ENCODE data around the gene MDFIC2. TPM values are rescaled to one million over a fixed set of nuclear protein-coding genes. Genes with fewer than 3 reads are reported as not detected.

The MDFIC2 gene
- total and polyA plus RNA-seq, 3 experiments from 2014 or later: not detected

DNA sequence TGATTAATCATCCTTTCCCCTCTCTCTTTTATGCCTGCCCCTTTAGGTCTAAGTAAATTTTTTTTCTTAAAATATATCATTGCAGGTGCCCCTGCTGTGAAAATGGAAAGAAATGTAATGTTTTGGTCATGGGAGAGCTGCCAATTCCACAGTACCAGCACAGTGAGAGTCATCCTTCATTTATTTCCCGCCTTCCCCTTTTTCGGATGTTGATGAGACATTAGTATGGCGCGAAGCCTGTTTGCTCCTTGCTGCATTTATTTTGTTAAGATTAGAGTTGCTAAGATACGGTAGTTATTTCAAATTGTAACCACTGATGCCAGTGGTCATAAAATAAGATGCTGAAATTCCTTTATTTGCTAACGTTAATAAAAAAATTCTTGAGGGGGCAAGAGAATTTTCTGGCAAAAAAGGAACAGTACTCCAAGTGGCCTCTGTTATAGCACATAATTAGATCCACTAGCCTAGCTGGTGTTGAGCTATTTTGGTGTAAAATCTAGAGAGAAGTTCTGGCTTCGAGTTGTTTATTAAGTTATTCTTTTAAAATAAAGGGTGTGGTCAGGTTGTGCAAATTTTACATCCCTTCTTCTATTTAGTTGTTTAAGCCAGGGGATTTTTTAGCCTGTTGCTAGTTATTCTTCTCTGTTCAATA, 62.8 kb downstream of the MDFIC2 start:
- Histone ChIP-seq H3K27ac (ENCODE audit: low read depth, low read length) (no peak overlapping the region), H3K27me3 (ENCODE audit: insufficient read depth, low read length, poor library complexity, severe bottlenecking) (no peaks in the 10 kb centered on the region), H3K4me1 (ENCODE audit: insufficient read depth, low read length) (no peaks in the 10 kb centered on the region), H3K4me3 (ENCODE audit: low read length) (no peak overlapping the region), H3K36me3 (ENCODE audit: insufficient read depth, low read length) (no peaks in the 10 kb centered on the region), H3K9me3 (ENCODE audit: low read length) (no peaks in the 10 kb centered on the region)
- no peaks in the 10 kb centered on the region for H3K36me3 Mint-ChIP-seq
- DNase-seq: no peak
- peaks cover 0 to 16% (median 6%) of the 10 kb centered on the region in 5 donors for H3K9me3 Mint-ChIP-seq
- H3K4me1 Mint-ChIP-seq: no peaks in the 10 kb centered on the region
- H3K4me3 Mint-ChIP-seq: no peak overlapping the region
- POLR2A ChIA-PET: no interaction called here
- CTCF ChIA-PET: no interaction called here
- H3K27ac Mint-ChIP-seq: no peak overlapping the region
- no peaks in the 10 kb centered on the region for H3K27me3 Mint-ChIP-seq

GRCh38 chr3:70248856-70249255, 63.6 kb downstream of the MDFIC2 start:
- Histone ChIP-seq H3K27me3 (ENCODE audit: insufficient read depth, low read length, poor library complexity, severe bottlenecking) (no peaks in the 10 kb centered on the region), H3K4me3 (ENCODE audit: low read length) (no peak overlapping the region), H3K36me3 (ENCODE audit: insufficient read depth, low read length) (no peaks in the 10 kb centered on the region), H3K27ac (ENCODE audit: low read depth, low read length) (no peak overlapping the region), H3K4me1 (ENCODE audit: insufficient read depth, low read length) (no peaks in the 10 kb centered on the region), H3K9me3 (ENCODE audit: low read length) (no peaks in the 10 kb centered on the region)
- no peak overlapping the region for H3K27ac Mint-ChIP-seq
- DNase-seq: no peak
- peaks cover 0 to 19% (median 6%) of the 10 kb centered on the region in 5 donors for H3K9me3 Mint-ChIP-seq
- H3K4me3 Mint-ChIP-seq: no peak overlapping the region
- ChIA-PET CTCF (no interaction called here), POLR2A (no interaction called here)
- no peaks in the 10 kb centered on the region for H3K27me3 Mint-ChIP-seq
- H3K4me1 Mint-ChIP-seq: no peaks in the 10 kb centered on the region
- no peaks in the 10 kb centered on the region for H3K36me3 Mint-ChIP-seq

- Mint-ChIP-seq H3K27me3 (peaks cover 0 to 2% of the 10 kb centered on the region in 2 donors), H3K4me3 (no peak overlapping the region), H3K36me3 (no peaks in the 10 kb centered on the region), H3K9me3 (peaks cover 0 to 23% (median 6%) of the 10 kb centered on the region in 5 donors), H3K4me1 (no peaks in the 10 kb centered on the region), H3K27ac (no peak overlapping the region)
- Histone ChIP-seq H3K9me3 (ENCODE audit: low read length) (no peaks in the 10 kb centered on the region), H3K27ac (ENCODE audit: low read depth, low read length) (no peak overlapping the region), H3K4me1 (ENCODE audit: insufficient read depth, low read length) (no peaks in the 10 kb centered on the region), H3K4me3 (ENCODE audit: low read length) (no peak overlapping the region), H3K27me3 (ENCODE audit: insufficient read depth, low read length, poor library complexity, severe bottlenecking) (no peaks in the 10 kb centered on the region), H3K36me3 (ENCODE audit: insufficient read depth, low read length) (no peaks in the 10 kb centered on the region)
- POLR2A ChIA-PET: no interaction called here
- DNase-seq: no peak
- CTCF ChIA-PET: no interaction called here
Measured at GRCh38 chr3:70247955-70248354, 64.5 kb downstream of the MDFIC2 start.

DNA sequence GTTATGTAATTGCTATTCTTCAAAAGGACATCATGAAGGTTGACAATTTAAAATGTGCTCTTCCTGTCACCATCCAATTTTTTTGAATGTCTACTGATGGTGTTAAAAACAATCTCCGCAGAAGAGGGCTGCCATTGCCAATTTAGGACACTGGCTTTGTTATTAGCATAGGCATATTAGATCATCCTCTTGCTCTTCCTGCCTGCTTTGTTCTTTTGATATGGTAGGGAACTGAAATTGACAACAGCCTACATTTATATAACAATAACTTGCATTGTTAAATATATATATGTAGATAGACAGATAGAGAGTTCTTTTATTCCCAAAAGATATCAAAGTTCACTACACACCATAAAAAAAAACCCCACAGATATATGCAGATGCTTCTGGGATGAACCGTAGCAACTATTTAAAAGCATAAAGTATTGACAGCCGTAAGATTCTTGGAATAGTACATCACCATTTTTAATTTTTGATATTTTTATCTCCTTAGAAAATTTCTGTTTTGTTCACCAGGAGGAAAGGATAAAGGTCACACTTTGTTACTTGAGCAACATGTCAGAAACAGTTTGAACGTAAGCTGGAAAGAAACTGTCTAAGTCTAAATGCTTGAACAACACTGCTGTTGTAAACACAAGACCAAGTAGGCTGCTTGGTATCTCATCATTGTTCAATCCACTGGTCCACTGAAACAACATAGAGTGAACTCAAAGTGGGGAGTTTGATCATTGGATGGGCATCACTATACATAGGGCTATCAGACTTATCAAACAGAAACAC, 66.5 kb downstream of the MDFIC2 start:
- DNase-seq: no peak
- Histone ChIP-seq H3K9me3 (ENCODE audit: low read length) (no peaks in the 10 kb centered on the region), H3K27me3 (ENCODE audit: insufficient read depth, low read length, poor library complexity, severe bottlenecking) (no peaks in the 10 kb centered on the region), H3K27ac (ENCODE audit: low read depth, low read length) (no peak overlapping the region), H3K4me1 (ENCODE audit: insufficient read depth, low read length) (no peaks in the 10 kb centered on the region), H3K4me3 (ENCODE audit: low read length) (no peak overlapping the region), H3K36me3 (ENCODE audit: insufficient read depth, low read length) (no peaks in the 10 kb centered on the region)
- Mint-ChIP-seq H3K27me3 (peaks cover 0 to 2% of the 10 kb centered on the region in 2 donors), H3K4me3 (no peak overlapping the region), H3K9me3 (peaks cover 0 to 23% (median 4%) of the 10 kb centered on the region in 5 donors), H3K36me3 (no peaks in the 10 kb centered on the region), H3K4me1 (no peaks in the 10 kb centered on the region), H3K27ac (no peak overlapping the region)
- POLR2A ChIA-PET: no interaction called here
- CTCF ChIA-PET: no interaction called here

- no peak overlapping the region for H3K27ac ChIP-seq (ENCODE audit: low read depth, low read length)
- H3K4me3 ChIP-seq (ENCODE audit: low read length): no peak overlapping the region
- H3K27me3 ChIP-seq (ENCODE audit: insufficient read depth, low read length, poor library complexity, severe bottlenecking): no peaks in the 10 kb centered on the region
- ChIA-PET CTCF (no interaction called here), POLR2A (no interaction called here)
- no peaks in the 10 kb centered on the region for H3K36me3 ChIP-seq (ENCODE audit: insufficient read depth, low read length)
- Mint-ChIP-seq H3K9me3 (peaks cover 0 to 28% (median 2%) of the 10 kb centered on the region in 5 donors), H3K27ac (no peak overlapping the region), H3K4me3 (no peak overlapping the region), H3K4me1 (no peaks in the 10 kb centered on the region), H3K27me3 (peaks cover 0 to 2% of the 10 kb centered on the region in 2 donors), H3K36me3 (no peaks in the 10 kb centered on the region)
- no peaks in the 10 kb centered on the region for H3K4me1 ChIP-seq (ENCODE audit: insufficient read depth, low read length)
- DNase-seq: no peak
- H3K9me3 ChIP-seq (ENCODE audit: low read length): no peaks in the 10 kb centered on the region
Measured at GRCh38 chr3:70244422-70244821, 68.0 kb downstream of the MDFIC2 start.

DNA sequence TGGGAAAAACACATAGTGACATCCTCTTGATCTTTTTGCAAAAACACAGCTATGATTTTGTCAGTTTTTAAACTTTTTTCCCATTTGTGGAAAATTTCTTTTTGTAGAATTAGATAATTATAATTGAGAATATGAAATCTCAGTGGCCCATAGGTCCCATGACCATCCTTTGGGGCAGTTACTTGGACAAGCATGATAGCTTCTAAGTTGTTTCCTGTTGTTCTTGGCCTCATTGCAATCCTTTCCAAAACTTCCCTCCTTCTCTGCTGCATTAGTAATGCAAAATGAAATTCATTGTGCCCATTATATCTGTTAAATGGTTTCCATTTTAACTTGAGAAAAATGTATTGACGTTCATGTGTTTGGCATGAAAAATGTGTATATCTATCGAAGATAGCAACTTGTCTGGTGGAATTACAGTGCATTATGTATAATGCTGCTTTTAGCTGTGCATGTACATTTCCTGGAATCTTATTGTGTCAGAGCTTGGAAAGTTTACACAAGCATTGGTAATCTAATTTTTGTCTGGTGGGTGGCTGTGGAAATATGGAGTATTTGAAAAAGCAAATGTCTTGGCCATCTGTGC, 70.0 kb downstream of the MDFIC2 start:
- H3K36me3 ChIP-seq (ENCODE audit: insufficient read depth, low read length): no peaks in the 10 kb centered on the region
- DNase-seq: no peak

DNA sequence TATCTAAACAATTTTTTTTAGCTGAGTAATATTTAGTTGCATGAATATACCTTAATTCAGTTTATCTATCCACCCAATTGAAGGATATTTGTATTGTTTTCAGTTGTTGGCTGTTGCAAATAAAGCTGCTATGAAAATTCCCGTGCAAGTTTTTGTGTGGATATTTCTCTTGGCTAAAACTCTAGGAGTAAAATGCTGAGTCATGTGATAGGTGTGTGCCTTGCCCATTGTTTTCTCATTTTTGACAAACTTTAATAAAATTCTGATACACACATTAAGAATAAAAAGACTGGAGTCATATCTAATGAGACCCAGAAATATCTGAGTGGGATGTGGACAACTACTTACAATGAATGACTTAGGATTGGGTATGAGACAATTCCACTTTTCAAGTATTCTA, 78.6 kb downstream of the MDFIC2 start:
- ChIA-PET CTCF (no interaction called here), POLR2A (no interaction called here)
- Mint-ChIP-seq H3K27ac (no peak overlapping the region), H3K9me3 (peaks cover 0 to 5% (median 0%) of the 10 kb centered on the region in 5 donors), H3K4me3 (no peak overlapping the region), H3K36me3 (no peaks in the 10 kb centered on the region), H3K4me1 (no peaks in the 10 kb centered on the region), H3K27me3 (no peaks in the 10 kb centered on the region)
- Histone ChIP-seq H3K4me1 (ENCODE audit: insufficient read depth, low read length) (no peaks in the 10 kb centered on the region), H3K27me3 (ENCODE audit: insufficient read depth, low read length, poor library complexity, severe bottlenecking) (no peaks in the 10 kb centered on the region), H3K4me3 (ENCODE audit: low read length) (no peak overlapping the region), H3K27ac (ENCODE audit: low read depth, low read length) (no peak overlapping the region), H3K9me3 (ENCODE audit: low read length) (no peaks in the 10 kb centered on the region), H3K36me3 (ENCODE audit: insufficient read depth, low read length) (no peaks in the 10 kb centered on the region)
- no peak for DNase-seq

More for the DNA sequence above, 70.0 kb downstream of the MDFIC2 start:
- H3K4me1 ChIP-seq (ENCODE audit: insufficient read depth, low read length): no peaks in the 10 kb centered on the region
- no peaks in the 10 kb centered on the region for H3K27me3 ChIP-seq (ENCODE audit: insufficient read depth, low read length, poor library complexity, severe bottlenecking)
- CTCF ChIA-PET: no interaction called here
- Mint-ChIP-seq H3K27ac (no peak overlapping the region), H3K9me3 (peaks cover 0 to 23% (median 2%) of the 10 kb centered on the region in 5 donors), H3K27me3 (peaks cover 0 to 2% of the 10 kb centered on the region in 2 donors), H3K36me3 (no peaks in the 10 kb centered on the region), H3K4me3 (no peak overlapping the region), H3K4me1 (no peaks in the 10 kb centered on the region)
- no peak overlapping the region for H3K27ac ChIP-seq (ENCODE audit: low read depth, low read length)
- POLR2A ChIA-PET: no interaction called here
- no peak overlapping the region for H3K4me3 ChIP-seq (ENCODE audit: low read length)
- no peaks in the 10 kb centered on the region for H3K9me3 ChIP-seq (ENCODE audit: low read length)

GRCh38 chr3:70233112-70233511, 79.3 kb downstream of the MDFIC2 start:
- no peaks in the 10 kb centered on the region for H3K27me3 ChIP-seq (ENCODE audit: insufficient read depth, low read length, poor library complexity, severe bottlenecking)
- H3K9me3 ChIP-seq (ENCODE audit: low read length): no peaks in the 10 kb centered on the region
- no peak overlapping the region for H3K4me3 ChIP-seq (ENCODE audit: low read length)
- ChIA-PET POLR2A (no interaction called here), CTCF (no interaction called here)
- H3K4me3 Mint-ChIP-seq: no peak overlapping the region
- no peaks in the 10 kb centered on the region for H3K4me1 ChIP-seq (ENCODE audit: insufficient read depth, low read length)
- no peak overlapping the region for H3K27ac ChIP-seq (ENCODE audit: low read depth, low read length)
- H3K36me3 ChIP-seq (ENCODE audit: insufficient read depth, low read length): no peaks in the 10 kb centered on the region
- peaks cover 0 to 5% (median 0%) of the 10 kb centered on the region in 5 donors for H3K9me3 Mint-ChIP-seq
- H3K27me3 Mint-ChIP-seq: no peaks in the 10 kb centered on the region
- no peaks in the 10 kb centered on the region for H3K4me1 Mint-ChIP-seq
- no peak for DNase-seq
- no peaks in the 10 kb centered on the region for H3K36me3 Mint-ChIP-seq
- no peak overlapping the region for H3K27ac Mint-ChIP-seq
